Upper lobe of left lung (tissue), 6 donors: ENCODE results near the gene ADAM22. TPM values are rescaled to one million over a fixed set of nuclear protein-coding genes. Genes with fewer than 3 reads are reported as not detected.

ENCODE experiments used
- ATAC-seq, 2 donors: fragments of 200-7000 bp; cut with Tn5 transposase; one replicate each; pipeline ENCODE4 v1.9.1; 2022; ENCODE audit warnings: mild to moderate bottlenecking in 2 of 2, moderate library complexity in 2 of 2; ENCODE audit not compliant: low FRiP score in 2 of 2
- DNase-seq, 2 donors: peaks; one replicate each; pipeline ENCODE4 v3.0.0-alpha.2; 2019 to 2020
- H3K27ac ChIP-seq, 4 donors: fragments of 200-600 bp; sonication (generic); one replicate each; pipeline ENCODE4 v1.5.1; 2016 to 2019
- H3K27me3 ChIP-seq, 4 donors: fragments of 200-600 bp; sonication (generic); one replicate each; pipeline ENCODE4 v1.5.1; 2017 to 2019
- H3K36me3 ChIP-seq, 4 donors: fragments of 200-600 bp; sonication (generic); one replicate each; pipeline ENCODE4 v1.5.1; 2016 to 2019
- H3K4me1 ChIP-seq, 4 donors: fragments of 200-600 bp; sonication (generic); one replicate each; pipeline ENCODE4 v1.5.1; 2018 to 2019
- H3K4me3 ChIP-seq, 4 donors: fragments of 200-600 bp; sonication (generic); one replicate each; pipeline ENCODE4 v1.5.1; 2017 to 2019; ENCODE audit warnings: mild to moderate bottlenecking in 2 of 4, moderate library complexity in 1 of 4
- H3K9me3 ChIP-seq, 4 donors: fragments of 200-600 bp; sonication (generic); one replicate each; pipeline ENCODE4 v1.5.1; 2018 to 2019
- CTCF ChIP-seq, 6 experiments: fragments of 450-650 bp in 4 of 6; fragments of 200-600 bp in 2 of 6; sonication (generic) in 2 of 6; IDR thresholded peaks; one replicate each; pipeline ENCODE4 v1.5.1; 2016 to 2019; ENCODE audit warnings: antibody characterized with exemption in 6 of 6
- EP300 ChIP-seq, 4 donors: sonication (generic); formaldehyde crosslinking; IDR thresholded peaks; one replicate each; pipeline ENCODE4 v1.5.1; 2017; ENCODE audit warnings: antibody characterized with exemption in 4 of 4, control low read depth in 2 of 4
- POLR2A ChIP-seq, 4 donors: fragments of 450-650 bp; IDR thresholded peaks; one replicate each; pipeline ENCODE4 v1.5.1; 2016 to 2017; ENCODE audit warnings: antibody characterized with exemption in 4 of 4, mild to moderate bottlenecking in 2 of 4
- POLR2AphosphoS5 ChIP-seq, 2 donors: sonication (generic); formaldehyde crosslinking; IDR thresholded peaks; one replicate each; pipeline ENCODE4 v1.5.1; 2017; ENCODE audit warnings: antibody characterized with exemption in 2 of 2
- whole genome bisulfite sequencing, 2 donors: methylation state at CpG; one replicate each; pipeline ENCODE4 v1.1.5; 2017 to 2018; 5-methylcytosine and 5-hydroxymethylcytosine counted together
- total RNA-seq, 6 donors: library from RNA; depleted of rRNA in 4 of 6; stranded (reverse); fragments of >200 nt in 4 of 6; gene quantifications; one replicate each; pipeline versions ENCODE4 v1.1.0 to v1.2.1, GENCODE V29; 2016 to 2021
- donor health status: DM: no; HTN: no; CAD: no; lungs with moderate emphysema.
- donor health status: DM: no; HTN: yes; CAD: no; lungs with severe emphysema.

ADAM22 gene
- total RNA-seq, 6 donors from 2014 or later: 0.69 to 3.2 (median 2.0) TPM

DNA sequence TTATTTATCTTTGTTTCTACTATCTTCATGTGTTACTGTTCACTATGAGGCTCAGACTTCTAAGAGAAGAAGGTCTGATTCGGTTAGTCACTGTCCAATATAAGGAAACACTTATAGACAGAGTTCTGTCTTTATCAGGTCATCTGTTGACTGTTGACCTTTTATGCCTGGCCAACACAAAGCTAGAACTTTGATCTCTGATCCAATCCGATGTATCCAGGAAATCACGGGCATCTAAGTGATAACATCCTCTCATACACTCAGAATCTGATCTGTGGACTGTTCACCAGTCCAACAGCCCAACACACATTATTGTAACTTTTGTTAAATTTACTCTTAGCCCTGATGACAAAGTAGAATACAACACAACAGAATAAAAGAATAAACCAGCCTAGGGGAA, 171.2 kb downstream of the ADAM22 start:
- no peak for DNase-seq
- TF ChIP-seq POLR2AphosphoS5 (IDR thresholded peaks at IDR 0.05) (no peak), CTCF (IDR thresholded peaks at IDR 0.05) (no peak)
- no peak for ATAC-seq
- Histone ChIP-seq H3K4me1 (no peaks in the 10 kb centered on the region), H3K27ac (no peak overlapping the region), H3K27me3 (no peaks in the 10 kb centered on the region), H3K36me3 (no peaks in the 10 kb centered on the region), H3K4me3 (no peak overlapping the region), H3K9me3 (no peaks in the 10 kb centered on the region)
- WGBS, 2 donors: 70 to 84% methylated on average over 3 of the region's 3 CpGs

DNA sequence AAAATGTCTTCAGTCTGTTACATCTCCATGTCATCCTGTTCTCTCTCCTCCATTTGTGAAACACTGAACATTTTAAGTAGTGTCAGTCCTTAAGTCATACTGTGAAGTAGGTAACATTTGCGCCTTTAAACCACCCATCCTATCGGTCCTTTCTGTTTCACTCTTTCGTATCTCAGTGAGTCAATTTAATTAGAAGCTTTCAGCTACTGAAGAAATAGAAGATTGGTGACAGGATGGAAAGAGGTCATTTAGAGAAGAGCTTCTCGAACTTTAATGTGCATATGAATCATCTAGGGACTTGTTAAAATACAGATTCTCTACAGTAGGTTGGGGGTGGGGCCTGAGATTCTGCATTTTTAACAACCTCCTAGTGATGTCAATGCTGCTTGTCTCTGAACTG, 172.4 kb downstream of the ADAM22 start:
- H3K27me3 ChIP-seq: no peaks in the 10 kb centered on the region
- H3K9me3 ChIP-seq: no peaks in the 10 kb centered on the region
- ATAC-seq (no peak), DNase-seq (no peak)
- TF ChIP-seq EP300 (IDR thresholded peaks at IDR 0.05): no peak
- TF ChIP-seq POLR2A (IDR thresholded peaks at IDR 0.05): no peak
- no peak for TF ChIP-seq CTCF (IDR thresholded peaks at IDR 0.05)
- TF ChIP-seq POLR2AphosphoS5 (IDR thresholded peaks at IDR 0.05): no peak
- no peak overlapping the region for H3K27ac ChIP-seq
- H3K4me3 ChIP-seq: no peak overlapping the region
- H3K36me3 ChIP-seq: no peaks in the 10 kb centered on the region
- H3K4me1 ChIP-seq: no peaks in the 10 kb centered on the region
- 58 to 73% methylated on average over 4 of the region's 4 CpGs for WGBS, 2 donors

DNA sequence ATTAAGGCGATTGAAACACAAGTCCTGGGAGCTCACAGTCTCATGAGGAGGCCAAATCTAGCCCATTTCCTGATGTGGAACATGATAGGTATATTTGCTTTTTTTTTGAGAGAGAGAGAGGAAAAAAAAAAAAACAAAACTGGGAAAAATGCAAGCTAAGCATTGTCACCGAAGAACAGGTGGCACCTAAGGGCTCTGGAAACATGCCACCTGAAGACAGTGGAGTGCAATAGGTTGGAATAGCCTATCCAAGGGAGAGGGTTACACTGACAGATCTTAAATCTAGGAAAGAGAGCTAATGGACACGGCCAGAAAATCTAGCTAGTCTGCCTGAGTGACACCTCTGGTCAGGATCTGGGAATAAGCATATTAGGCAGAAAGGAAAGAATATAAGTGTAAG, 175.6 kb downstream of the ADAM22 start:
- no peak for DNase-seq
- Histone ChIP-seq H3K9me3 (no peaks in the 10 kb centered on the region), H3K4me3 (no peak overlapping the region), H3K4me1 (no peaks in the 10 kb centered on the region), H3K27me3 (no peaks in the 10 kb centered on the region), H3K27ac (no peak overlapping the region), H3K36me3 (no peaks in the 10 kb centered on the region)
- no peak for ATAC-seq
- WGBS, 2 donors: 79 to 86% methylated on average over 3 of the region's 3 CpGs
- TF ChIP-seq CTCF (IDR thresholded peaks at IDR 0.05): no peak
- no peak for TF ChIP-seq POLR2A (IDR thresholded peaks at IDR 0.05)
- no peak for TF ChIP-seq EP300 (IDR thresholded peaks at IDR 0.05)
- TF ChIP-seq POLR2AphosphoS5 (IDR thresholded peaks at IDR 0.05): no peak

DNA sequence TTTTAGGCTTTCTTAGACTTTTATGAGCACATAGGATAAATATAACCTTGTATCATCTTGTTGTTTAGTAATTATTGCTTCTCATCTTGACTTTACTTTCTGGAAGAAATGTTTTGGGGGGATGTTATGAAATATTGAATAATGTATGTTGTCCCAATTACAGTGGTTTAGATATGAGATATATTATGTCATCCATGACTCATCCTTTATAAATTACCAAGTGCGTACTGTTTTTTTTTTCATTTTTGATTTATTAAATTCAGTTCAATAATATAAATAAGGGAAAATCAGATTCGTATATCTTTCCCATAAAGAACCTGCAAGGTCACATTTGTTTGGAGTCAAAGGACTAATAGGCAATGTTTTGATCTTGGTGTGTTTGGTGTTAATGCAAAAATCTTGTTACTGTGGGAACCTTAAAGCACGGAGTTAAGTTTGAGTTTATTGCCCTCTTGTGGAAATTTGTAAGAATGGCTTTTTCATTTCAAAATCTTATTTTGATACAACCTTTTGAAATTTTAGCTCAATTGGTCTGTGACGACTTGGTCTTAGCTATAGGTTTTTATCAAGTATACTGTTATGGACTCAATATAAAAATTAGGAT, 177.2 kb downstream of the ADAM22 start:
- H3K27me3 ChIP-seq: no peaks in the 10 kb centered on the region

More for the DNA sequence above, 177.2 kb downstream of the ADAM22 start:
- Histone ChIP-seq H3K4me3 (no peak overlapping the region), H3K27ac (no peak overlapping the region), H3K36me3 (no peaks in the 10 kb centered on the region), H3K9me3 (no peaks in the 10 kb centered on the region), H3K4me1 (no peaks in the 10 kb centered on the region)
- peak in 1 of 2 donors; percentile 63 for ATAC-seq
- peak in 4 of 6 experiments; percentile 27 to 37 (median 32) for TF ChIP-seq CTCF (IDR thresholded peaks at IDR 0.05)
- TF ChIP-seq POLR2AphosphoS5 (IDR thresholded peaks at IDR 0.05): no peak
- TF ChIP-seq EP300 (IDR thresholded peaks at IDR 0.05): no peak
- TF ChIP-seq POLR2A (IDR thresholded peaks at IDR 0.05): no peak
- WGBS, 2 donors: 24 to 28% methylated on average over 4 of the region's 4 CpGs
- no peak for DNase-seq
